GM12878 (cell line): ENCODE measurements around the gene KRT12. TPM values are rescaled to one million over a fixed set of nuclear protein-coding genes. Genes with fewer than 3 reads are reported as not detected.

Experiments
- ATAC-seq: fragments of 200-7000 bp; cut with Tn5 transposase; 3 replicates; pipeline ENCODE4 v1.9.1; 2020; ENCODE audit warnings: mild to moderate bottlenecking, moderate library complexity
- BruUV-seq: library from RNA; stranded (reverse); fragments of 400-500 nt; replicated peaks from 2 replicates; lab custom pipeline; 2021; lab: Mats Ljungman, UMichigan
- CTCF ChIA-PET: fragments of 300-600 bp; sonication (Branson Sonifier 250); formaldehyde crosslinking; extraction: SDS; loops from one replicate; lab custom pipeline; 2021; ENCODE audit warnings: inconsistent platforms; lab: Yijun Ruan, JAX
- POLR2A ChIA-PET: fragments of 350-600 bp; formaldehyde crosslinking; extraction: SDS; loops from one replicate; lab custom pipeline; 2021; ENCODE audit warnings: inconsistent platforms; lab: Charles Lee
- RAD21 ChIA-PET: fragments of 300-600 bp; sonication (Branson Sonifier 250); formaldehyde crosslinking; loops from one replicate; lab custom pipeline; 2023; ENCODE audit warnings: antibody characterized with exemption; ENCODE audit not compliant: unreplicated experiment; lab: Charles Lee
- SMC1A ChIA-PET: fragments of 300-600 bp; sonication (Branson Sonifier 250); formaldehyde crosslinking; loops from one replicate; lab custom pipeline; 2023; ENCODE audit not compliant: unreplicated experiment, uncharacterized antibody; lab: Charles Lee
- DNase-seq: peaks from one replicate; pipeline ENCODE4 v3.0.0-alpha.2; 2011; ENCODE audit warnings: low read depth, low spot score
- FAIRE-seq: peaks from 3 replicates; lab custom pipeline; 2011; peaks lifted over from hg19 to GRCh38; lab: Jason Lieb, UNC
- H2AFZ ChIP-seq: 2 replicates; pipeline ENCODE4 v1.6.0; 2011; ENCODE audit warnings: low read depth, low read length, control low read depth; ENCODE audit not compliant: control insufficient read depth
- H3K27ac ChIP-seq: 2 replicates; pipeline ENCODE4 v1.5.1; 2011; ENCODE audit warnings: control low read depth; ENCODE audit not compliant: control insufficient read depth, insufficient read depth
- H3K27me3 ChIP-seq, 2 experiments: replicated peaks in 1 of 2; 2 replicates each; pipeline versions ENCODE4 v1.6.0 to v1.6.1; 2011; ENCODE audit warnings: low read length in 1 of 2; ENCODE audit not compliant: control insufficient read depth in 2 of 2, insufficient read depth in 2 of 2
- H3K36me3 ChIP-seq, 2 experiments: 2 replicates each; pipeline ENCODE4 v1.5.1; 2011; ENCODE audit warnings: low read length in 1 of 2; ENCODE audit not compliant: control insufficient read depth in 2 of 2, insufficient read depth in 2 of 2
- H3K4me1 ChIP-seq: 2 replicates; pipeline ENCODE4 v1.6.1; 2011; ENCODE audit warnings: mild to moderate bottlenecking, low read length, moderate library complexity, mixed read lengths; ENCODE audit not compliant: control insufficient read depth, insufficient read depth
- H3K4me2 ChIP-seq: 2 replicates; pipeline ENCODE4 v1.6.0; 2011; ENCODE audit warnings: control low read depth; ENCODE audit not compliant: control insufficient read depth, insufficient read depth
- H3K4me3 ChIP-seq: fragments of 200-600 bp; sonication (generic); 2 replicates; pipeline ENCODE4 v1.5.1; 2016
- H3K79me2 ChIP-seq: 2 replicates; pipeline ENCODE4 v1.6.0; 2011; ENCODE audit warnings: low read length; ENCODE audit not compliant: control insufficient read depth, insufficient read depth
- H3K9ac ChIP-seq: 2 replicates; pipeline ENCODE4 v1.8.0; 2011; ENCODE audit warnings: low read length, control low read depth, mixed read lengths; ENCODE audit not compliant: control insufficient read depth, insufficient read depth
- H3K9me3 ChIP-seq: replicated peaks from 3 replicates; pipeline ENCODE4 v1.5.1; 2011; ENCODE audit warnings: mild to moderate bottlenecking, low read length; ENCODE audit not compliant: control insufficient read depth, insufficient read depth
- H4K20me1 ChIP-seq: 2 replicates; pipeline ENCODE4 v1.6.0; 2011; ENCODE audit not compliant: control insufficient read depth, insufficient read depth
- BACH1 ChIP-seq: fragments of 450-650 bp; IDR thresholded peaks from 2 replicates; pipeline ENCODE4 v1.6.1; 2017; ENCODE audit warnings: mild to moderate bottlenecking, borderline replicate concordance
- IRF3 ChIP-seq: fragments of 450-650 bp; IDR thresholded peaks from 2 replicates; pipeline ENCODE4 v1.6.1; 2014; ENCODE audit warnings: mild to moderate bottlenecking
- KAT2A ChIP-seq: conservative IDR thresholded peaks from 2 replicates; pipeline ENCODE4 v1.6.1; 2011; ENCODE audit warnings: low read depth, low read length; ENCODE audit not compliant: control insufficient read depth
- MYC ChIP-seq: IDR thresholded peaks from 2 replicates; pipeline ENCODE4 v1.6.1; 2011; ENCODE audit warnings: mild to moderate bottlenecking, low read length, moderate library complexity, inconsistent platforms; ENCODE audit not compliant: insufficient read depth, insufficient replicate concordance, insufficient read length, severe bottlenecking
- SMAD5 ChIP-seq: IDR thresholded peaks from 2 replicates; pipeline ENCODE4 v1.6.1; 2016; ENCODE audit warnings: antibody characterized with exemption, low read depth
- TCF7 ChIP-seq: IDR thresholded peaks from 2 replicates; pipeline ENCODE4 v1.6.1; 2014; ENCODE audit warnings: antibody characterized with exemption, borderline replicate concordance
- ZBTB4 ChIP-seq: fragments of 450-650 bp; formaldehyde crosslinking; IDR thresholded peaks from 2 replicates; pipeline ENCODE4 v1.4.0; 2022; ENCODE audit warnings: mild to moderate bottlenecking, moderate library complexity
- whole genome bisulfite sequencing: methylation state at CpG from one replicate; pipeline ENCODE4 v1.1.6; 2016; ENCODE audit warnings: low lambda C conversion rate; ENCODE audit not compliant: insufficient replicate concordance, insufficient coverage; ENCODE audit errors: missing lambda C conversion rate; 5-methylcytosine and 5-hydroxymethylcytosine counted together
- in situ Hi-C: fragments of 300-500 bp; cut with MboI; formaldehyde crosslinking; loops from 9 replicates; pipeline ENCODE4 v1.14.3; 2018; ENCODE audit warnings: mixed read lengths
- intact Hi-C: fragments of 100-400 bp; cut with micrococcal nuclease; formaldehyde crosslinking; loops from one replicate; pipeline ENCODE4 v1.14.2; 2022; ENCODE audit not compliant: unreplicated experiment
- polyA plus RNA-seq, 11 experiments: library from polyadenylated mRNA; depleted of rRNA in 4 of 11; unstranded in 6 of 11; stranded (reverse) in 5 of 11; fragments of >200 nt; fragmentation: Nextera tagmentation in 4 of 11; fragmentation: Illumina TruSeq in 1 of 11; extraction: Ambion mirVana in 4 of 11; extraction: Trizol in 1 of 11; gene quantifications; 1 replicate in 1 of 11; 2 replicates in 10 of 11; pipeline versions ENCODE4 v1.2.1 to v1.2.3, GENCODE V29; 2011 to 2016; ENCODE audit warnings: inconsistent platforms in 2 of 11, missing spikeins in 2 of 11, low read depth in 1 of 11
- total RNA-seq, 4 experiments: library from RNA; depleted of rRNA in 3 of 4; stranded (reverse); fragments of >200 nt in 3 of 4; fragmentation: Illumina TruSeq in 1 of 4; extraction: Trizol in 1 of 4; gene quantifications; 2 replicates each; pipeline versions ENCODE4 v1.2.1 to v1.2.3, GENCODE V29; 2013 to 2021
- TF ChIP-seq, protein P1 (sequence below): fragments of 450-650 bp; IDR thresholded peaks from 2 replicates; pipeline ENCODE4 v1.6.1; 2018; ENCODE audit warnings: mild to moderate bottlenecking, low read depth, moderate library complexity; ENCODE audit not compliant: partially characterized antibody
- TF ChIP-seq, protein P2 (sequence below): fragments of 450-650 bp; IDR thresholded peaks from 2 replicates; pipeline ENCODE4 v1.6.1; 2017; ENCODE audit warnings: mild to moderate bottlenecking, low read depth, inconsistent platforms; ENCODE audit not compliant: poor library complexity, severe bottlenecking
- TF ChIP-seq, protein P3 (sequence below): fragments of 450-650 bp; IDR thresholded peaks from 2 replicates; pipeline ENCODE4 v1.6.1; 2017; ENCODE audit warnings: mild to moderate bottlenecking, moderate library complexity

Gene KRT12
- total and polyA plus RNA-seq, 10 of the 15 experiments (the other 5 are each of a cell fraction or from before 2014, with no cell fraction given) = not detected

DNA sequence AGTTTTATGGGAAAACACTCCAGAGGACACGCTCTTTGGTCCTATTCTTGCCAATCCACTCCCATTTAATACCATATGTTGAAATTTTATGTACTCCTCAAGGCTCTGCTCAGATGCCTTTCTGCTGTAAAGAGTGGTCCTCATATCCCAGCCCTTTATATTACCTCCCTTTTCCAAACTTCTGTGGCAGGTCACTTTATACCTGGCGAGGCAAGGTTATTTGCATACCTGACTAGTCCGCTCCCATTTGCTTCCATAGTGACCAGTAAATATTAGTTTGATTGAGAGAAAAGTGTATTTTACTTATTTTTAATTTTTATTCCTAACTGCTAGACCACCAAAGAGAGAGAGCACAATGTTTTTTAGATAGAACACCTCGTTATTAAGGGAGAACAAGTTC lies 17.3 kb downstream of the KRT12 start:
- no peaks in the 10 kb centered on the region for H3K4me1 ChIP-seq
- ATAC-seq (no peak), DNase-seq (no peak), FAIRE-seq (no peak)
- H3K4me3 ChIP-seq = no peak overlapping the region
- in situ Hi-C loops = no loop called here
- H3K27ac ChIP-seq = no peak overlapping the region
- ChIA-PET CTCF (interaction anchor here (1.7 to 2.3 kb wide), 2 partner anchors 17 to 230 kb away, joined by 3 to 6 read pairs; no protein-coding TSS in a partner anchor), RAD21 (no interaction called here), SMC1A (no interaction called here), POLR2A (no interaction called here)
- no peaks in the 10 kb centered on the region for H3K79me2 ChIP-seq
- no peak overlapping the region for H3K4me2 ChIP-seq
- H3K27me3 ChIP-seq = no peaks in the 10 kb centered on the region; a peak in 2 of 4 replicates
- 25% methylated on average over 4 of the region's 4 CpGs for WGBS
- H3K9me3 ChIP-seq = no peaks in the 10 kb centered on the region
- H3K9ac ChIP-seq = no peak overlapping the region
- BruUV-seq = no TSS peak
- H2AFZ ChIP-seq = no peak overlapping the region
- no peaks in the 10 kb centered on the region for H3K36me3 ChIP-seq
- H4K20me1 ChIP-seq = no peaks in the 10 kb centered on the region
- intact Hi-C loops = no loop called here
- no peak for TF ChIP-seq IRF3
- no peak for TF ChIP-seq ZBTB4 (CRISPR knock-in tag)
- TF ChIP-seq, protein P1, sequence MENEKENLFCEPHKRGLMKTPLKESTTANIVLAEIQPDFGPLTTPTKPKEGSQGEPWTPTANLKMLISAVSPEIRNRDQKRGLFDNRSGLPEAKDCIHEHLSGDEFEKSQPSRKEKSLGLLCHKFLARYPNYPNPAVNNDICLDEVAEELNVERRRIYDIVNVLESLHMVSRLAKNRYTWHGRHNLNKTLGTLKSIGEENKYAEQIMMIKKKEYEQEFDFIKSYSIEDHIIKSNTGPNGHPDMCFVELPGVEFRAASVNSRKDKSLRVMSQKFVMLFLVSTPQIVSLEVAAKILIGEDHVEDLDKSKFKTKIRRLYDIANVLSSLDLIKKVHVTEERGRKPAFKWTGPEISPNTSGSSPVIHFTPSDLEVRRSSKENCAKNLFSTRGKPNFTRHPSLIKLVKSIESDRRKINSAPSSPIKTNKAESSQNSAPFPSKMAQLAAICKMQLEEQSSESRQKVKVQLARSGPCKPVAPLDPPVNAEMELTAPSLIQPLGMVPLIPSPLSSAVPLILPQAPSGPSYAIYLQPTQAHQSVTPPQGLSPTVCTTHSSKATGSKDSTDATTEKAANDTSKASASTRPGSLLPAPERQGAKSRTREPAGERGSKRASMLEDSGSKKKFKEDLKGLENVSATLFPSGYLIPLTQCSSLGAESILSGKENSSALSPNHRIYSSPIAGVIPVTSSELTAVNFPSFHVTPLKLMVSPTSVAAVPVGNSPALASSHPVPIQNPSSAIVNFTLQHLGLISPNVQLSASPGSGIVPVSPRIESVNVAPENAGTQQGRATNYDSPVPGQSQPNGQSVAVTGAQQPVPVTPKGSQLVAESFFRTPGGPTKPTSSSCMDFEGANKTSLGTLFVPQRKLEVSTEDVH = no peak
- TF ChIP-seq SMAD5 = no peak
- no peak for TF ChIP-seq KAT2A
- TF ChIP-seq, protein P2, sequence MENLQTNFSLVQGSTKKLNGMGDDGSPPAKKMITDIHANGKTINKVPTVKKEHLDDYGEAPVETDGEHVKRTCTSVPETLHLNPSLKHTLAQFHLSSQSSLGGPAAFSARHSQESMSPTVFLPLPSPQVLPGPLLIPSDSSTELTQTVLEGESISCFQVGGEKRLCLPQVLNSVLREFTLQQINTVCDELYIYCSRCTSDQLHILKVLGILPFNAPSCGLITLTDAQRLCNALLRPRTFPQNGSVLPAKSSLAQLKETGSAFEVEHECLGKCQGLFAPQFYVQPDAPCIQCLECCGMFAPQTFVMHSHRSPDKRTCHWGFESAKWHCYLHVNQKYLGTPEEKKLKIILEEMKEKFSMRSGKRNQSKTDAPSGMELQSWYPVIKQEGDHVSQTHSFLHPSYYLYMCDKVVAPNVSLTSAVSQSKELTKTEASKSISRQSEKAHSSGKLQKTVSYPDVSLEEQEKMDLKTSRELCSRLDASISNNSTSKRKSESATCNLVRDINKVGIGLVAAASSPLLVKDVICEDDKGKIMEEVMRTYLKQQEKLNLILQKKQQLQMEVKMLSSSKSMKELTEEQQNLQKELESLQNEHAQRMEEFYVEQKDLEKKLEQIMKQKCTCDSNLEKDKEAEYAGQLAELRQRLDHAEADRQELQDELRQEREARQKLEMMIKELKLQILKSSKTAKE = no peak
- TF ChIP-seq, protein P3, sequence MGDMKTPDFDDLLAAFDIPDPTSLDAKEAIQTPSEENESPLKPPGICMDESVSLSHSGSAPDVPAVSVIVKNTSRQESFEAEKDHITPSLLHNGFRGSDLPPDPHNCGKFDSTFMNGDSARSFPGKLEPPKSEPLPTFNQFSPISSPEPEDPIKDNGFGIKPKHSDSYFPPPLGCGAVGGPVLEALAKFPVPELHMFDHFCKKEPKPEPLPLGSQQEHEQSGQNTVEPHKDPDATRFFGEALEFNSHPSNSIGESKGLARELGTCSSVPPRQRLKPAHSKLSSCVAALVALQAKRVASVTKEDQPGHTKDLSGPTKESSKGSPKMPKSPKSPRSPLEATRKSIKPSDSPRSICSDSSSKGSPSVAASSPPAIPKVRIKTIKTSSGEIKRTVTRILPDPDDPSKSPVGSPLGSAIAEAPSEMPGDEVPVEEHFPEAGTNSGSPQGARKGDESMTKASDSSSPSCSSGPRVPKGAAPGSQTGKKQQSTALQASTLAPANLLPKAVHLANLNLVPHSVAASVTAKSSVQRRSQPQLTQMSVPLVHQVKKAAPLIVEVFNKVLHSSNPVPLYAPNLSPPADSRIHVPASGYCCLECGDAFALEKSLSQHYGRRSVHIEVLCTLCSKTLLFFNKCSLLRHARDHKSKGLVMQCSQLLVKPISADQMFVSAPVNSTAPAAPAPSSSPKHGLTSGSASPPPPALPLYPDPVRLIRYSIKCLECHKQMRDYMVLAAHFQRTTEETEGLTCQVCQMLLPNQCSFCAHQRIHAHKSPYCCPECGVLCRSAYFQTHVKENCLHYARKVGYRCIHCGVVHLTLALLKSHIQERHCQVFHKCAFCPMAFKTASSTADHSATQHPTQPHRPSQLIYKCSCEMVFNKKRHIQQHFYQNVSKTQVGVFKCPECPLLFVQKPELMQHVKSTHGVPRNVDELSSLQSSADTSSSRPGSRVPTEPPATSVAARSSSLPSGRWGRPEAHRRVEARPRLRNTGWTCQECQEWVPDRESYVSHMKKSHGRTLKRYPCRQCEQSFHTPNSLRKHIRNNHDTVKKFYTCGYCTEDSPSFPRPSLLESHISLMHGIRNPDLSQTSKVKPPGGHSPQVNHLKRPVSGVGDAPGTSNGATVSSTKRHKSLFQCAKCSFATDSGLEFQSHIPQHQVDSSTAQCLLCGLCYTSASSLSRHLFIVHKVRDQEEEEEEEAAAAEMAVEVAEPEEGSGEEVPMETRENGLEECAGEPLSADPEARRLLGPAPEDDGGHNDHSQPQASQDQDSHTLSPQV = no peak
- no peak for TF ChIP-seq MYC
- no peak for TF ChIP-seq BACH1
- no peak for TF ChIP-seq TCF7
